H9 (cell line): ENCODE data around the gene LAIR2. TPM values are rescaled to one million over a fixed set of nuclear protein-coding genes. Genes with fewer than 3 reads are reported as not detected.

Experiments used
- DNase-seq: peaks from one replicate; pipeline ENCODE4 v3.0.0-alpha.2; 2017
- H2AFZ ChIP-seq: one replicate; pipeline ENCODE4 v1.6.1; 2013; ENCODE audit warnings: mild to moderate bottlenecking, low read length, control low read depth, moderate library complexity
- H2AK5ac ChIP-seq: 2 replicates; pipeline ENCODE4 v1.6.1; 2013; ENCODE audit warnings: low read length, control low read depth, mixed read lengths; ENCODE audit not compliant: insufficient read length
- H2BK120ac ChIP-seq: one replicate; pipeline ENCODE4 v1.6.1; 2013; ENCODE audit warnings: low read depth, mild to moderate bottlenecking, low read length, control low read depth, inconsistent platforms; ENCODE audit not compliant: poor library complexity, severe bottlenecking
- H2BK12ac ChIP-seq: 2 replicates; pipeline ENCODE4 v1.6.1; 2013; ENCODE audit warnings: low read length, control low read depth, mixed read lengths, low read depth; ENCODE audit not compliant: insufficient read length
- H2BK15ac ChIP-seq: 2 replicates; pipeline ENCODE4 v1.6.1; 2013; ENCODE audit warnings: low read depth, low read length, control low read depth
- H2BK20ac ChIP-seq: one replicate; pipeline ENCODE4 v1.6.1; 2013; ENCODE audit warnings: low read depth, mild to moderate bottlenecking, low read length, control low read depth, inconsistent platforms; ENCODE audit not compliant: poor library complexity, severe bottlenecking
- H2BK5ac ChIP-seq: 2 replicates; pipeline ENCODE4 v1.6.1; 2013; ENCODE audit warnings: low read length, control low read depth, mixed read lengths; ENCODE audit not compliant: insufficient read length
- H3K14ac ChIP-seq: 2 replicates; pipeline ENCODE4 v1.6.1; 2013; ENCODE audit warnings: low read length, control low read depth; ENCODE audit not compliant: insufficient read depth
- H3K18ac ChIP-seq: 2 replicates; pipeline ENCODE4 v1.6.1; 2013; ENCODE audit warnings: low read depth, mild to moderate bottlenecking, mixed read lengths, low read length, control low read depth; ENCODE audit not compliant: insufficient read length
- H3K23ac ChIP-seq: 2 replicates; pipeline ENCODE4 v1.6.1; 2013; ENCODE audit warnings: low read length, control low read depth, mixed read lengths, low read depth; ENCODE audit not compliant: insufficient read length
- H3K23me2 ChIP-seq: 2 replicates; pipeline ENCODE4 v1.6.1; 2013; ENCODE audit warnings: low read depth, mild to moderate bottlenecking, mixed read lengths, low read length, control low read depth; ENCODE audit not compliant: insufficient read length, poor library complexity, severe bottlenecking
- H3K27ac ChIP-seq: 2 replicates; pipeline ENCODE4 v1.5.1; 2013; ENCODE audit warnings: low read length, control low read depth, mixed read lengths, low read depth; ENCODE audit not compliant: insufficient read length
- H3K27me3 ChIP-seq: 2 replicates; pipeline ENCODE4 v1.6.1; 2013; ENCODE audit warnings: low read length, control low read depth, inconsistent platforms; ENCODE audit not compliant: insufficient read depth
- H3K4ac ChIP-seq: 2 replicates; pipeline ENCODE4 v1.6.1; 2013; ENCODE audit warnings: low read depth, mild to moderate bottlenecking, control low read depth, inconsistent platforms, low read length, moderate library complexity
- H3K4me1 ChIP-seq: 2 replicates; pipeline ENCODE4 v1.6.1; 2013; ENCODE audit warnings: low read length, control low read depth, inconsistent platforms; ENCODE audit not compliant: insufficient read depth
- H3K4me2 ChIP-seq: 2 replicates; pipeline ENCODE4 v1.6.1; 2013; ENCODE audit warnings: low read length, control low read depth, mixed read lengths; ENCODE audit not compliant: insufficient read length, insufficient read depth
- H3K56ac ChIP-seq: 2 replicates; pipeline ENCODE4 v1.6.1; 2013; ENCODE audit warnings: low read depth, mild to moderate bottlenecking, mixed read lengths, low read length, control low read depth; ENCODE audit not compliant: insufficient read length
- H3K79me1 ChIP-seq: 2 replicates; pipeline ENCODE4 v1.6.1; 2013; ENCODE audit warnings: low read depth, mild to moderate bottlenecking, moderate library complexity, low read length, control low read depth, inconsistent platforms; ENCODE audit not compliant: insufficient read depth, poor library complexity, severe bottlenecking
- H3K79me2 ChIP-seq: 2 replicates; pipeline ENCODE4 v1.6.1; 2013; ENCODE audit warnings: low read length, control low read depth, inconsistent platforms; ENCODE audit not compliant: insufficient read depth
- H3K9ac ChIP-seq: 2 replicates; pipeline ENCODE4 v1.6.1; 2013; ENCODE audit warnings: low read length, control low read depth, mixed read lengths; ENCODE audit not compliant: insufficient read length; ENCODE audit errors: extremely low read depth
- H3K9me3 ChIP-seq: one replicate; pipeline ENCODE4 v1.6.1; 2013; ENCODE audit warnings: low read depth, low read length, inconsistent platforms; ENCODE audit not compliant: control insufficient read depth
- H3T11ph ChIP-seq: one replicate; pipeline ENCODE4 v1.6.1; 2013; ENCODE audit warnings: mild to moderate bottlenecking, low read length, control low read depth, inconsistent platforms
- H4K20me1 ChIP-seq: one replicate; pipeline ENCODE4 v1.6.1; 2013; ENCODE audit not compliant: control insufficient read depth, insufficient read length, insufficient read depth
- H4K5ac ChIP-seq: 2 replicates; pipeline ENCODE4 v1.6.1; 2013; ENCODE audit warnings: low read depth, mild to moderate bottlenecking, mixed read lengths, low read length, control low read depth; ENCODE audit not compliant: insufficient read length
- H4K8ac ChIP-seq: replicated peaks from 2 replicates; pipeline ENCODE4 v1.6.1; 2013; ENCODE audit warnings: low read length, control low read depth, mixed read lengths, low read depth; ENCODE audit not compliant: insufficient read length
- H4K91ac ChIP-seq: 2 replicates; pipeline ENCODE4 v1.6.1; 2013; ENCODE audit warnings: low read depth, mild to moderate bottlenecking, moderate library complexity, mixed read lengths, low read length, control low read depth; ENCODE audit not compliant: insufficient read length
- H3K27ac Mint-ChIP-seq, 3 experiments: 2 replicates in 2 of 3; 3 replicates in 1 of 3; pipeline ENCODE4 v1.8.0; 2020 to 2021; ENCODE audit warnings: mixed read lengths in 3 of 3, mild to moderate bottlenecking in 1 of 3, moderate library complexity in 1 of 3
- H3K27me3 Mint-ChIP-seq: 2 replicates; pipeline ENCODE4 v1.8.0; 2021; ENCODE audit warnings: low read depth, mild to moderate bottlenecking, moderate library complexity, mixed read lengths
- H3K36me3 Mint-ChIP-seq, 3 experiments: 2 replicates in 2 of 3; 3 replicates in 1 of 3; pipeline ENCODE4 v1.8.0; 2020 to 2021; ENCODE audit warnings: low read depth in 3 of 3, mixed read lengths in 3 of 3; ENCODE audit not compliant: insufficient read depth in 1 of 3
- H3K4me1 Mint-ChIP-seq, 2 experiments: 2 replicates each; pipeline ENCODE4 v1.8.0; 2020; ENCODE audit warnings: mixed read lengths in 2 of 2
- H3K4me3 Mint-ChIP-seq, 2 experiments: 2 replicates in 1 of 2; 3 replicates in 1 of 2; pipeline ENCODE4 v1.8.0; 2020 to 2021; ENCODE audit warnings: mild to moderate bottlenecking in 2 of 2, mixed read lengths in 2 of 2, moderate library complexity in 1 of 2
- H3K9me3 Mint-ChIP-seq, 2 experiments: 2 replicates in 1 of 2; 3 replicates in 1 of 2; pipeline ENCODE4 v1.8.0; 2020; ENCODE audit warnings: mild to moderate bottlenecking in 2 of 2, mixed read lengths in 2 of 2, moderate library complexity in 1 of 2
- WGBS: extraction: QIAGEN DNeasy Blood & Tissue Kit; methylation state at CpG from one replicate; pipeline ENCODE4 v1.1.7; 2013; ENCODE audit warnings: missing lambda C conversion rate, low lambda C conversion rate, mixed read lengths; ENCODE audit not compliant: insufficient read length; ENCODE audit errors: extremely low coverage; 5-methylcytosine and 5-hydroxymethylcytosine counted together
- total RNA-seq: library from RNA; stranded (reverse); gene quantifications from 2 replicates; pipeline ENCODE4 v1.2.1, GENCODE V29; 2021
- TF ChIP-seq, protein P1 (sequence below): fragments of 200-600 bp; sonication (generic); conservative IDR thresholded peaks from 3 replicates; pipeline ENCODE4 v1.8.0; 2021; ENCODE audit warnings: antibody characterized with exemption, mild to moderate bottlenecking

Gene LAIR2
- total RNA-seq, 1 experiment from 2014 or later: not detected

DNA sequence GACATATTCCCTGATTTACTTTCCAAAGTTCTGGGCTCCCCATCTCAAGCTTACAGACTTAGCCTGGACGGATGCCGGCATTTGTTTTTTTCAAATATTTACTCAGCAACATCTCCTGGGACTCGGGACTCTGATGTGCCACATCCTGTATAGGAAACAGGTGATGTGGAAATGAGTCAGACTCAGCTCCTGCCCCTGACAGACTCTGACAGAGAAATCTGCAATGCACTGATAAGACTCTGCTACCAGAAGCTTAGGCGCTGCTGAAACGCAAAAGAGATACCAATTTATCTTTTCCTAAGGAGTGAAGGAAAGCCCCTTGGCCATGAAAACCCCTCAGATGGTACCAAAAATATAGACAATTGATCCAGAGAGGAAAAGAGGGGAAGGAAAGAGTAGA is 16.2 kb downstream of the LAIR2 start:
- H3K9me3 Mint-ChIP-seq: peaks cover 94 to 98% of the 10 kb centered on the region in 2 experiments
- no CpG with 5 or more reads among the region's 5 CpGs for WGBS

More for the DNA sequence above, 16.2 kb downstream of the LAIR2 start:
- H3K18ac ChIP-seq: no peak overlapping the region
- no peak overlapping the region for H2AK5ac ChIP-seq
- no peak overlapping the region for H3K4ac ChIP-seq
- H3T11ph ChIP-seq: no peak overlapping the region
- H3K4me2 ChIP-seq: no peak overlapping the region
- H3K27ac ChIP-seq: no peak overlapping the region
- H2BK5ac ChIP-seq: no peak overlapping the region
- H3K23ac ChIP-seq: no peak overlapping the region
- no peaks in the 10 kb centered on the region for H3K79me1 ChIP-seq
- H4K91ac ChIP-seq: no peak overlapping the region
- TF ChIP-seq, protein P1, sequence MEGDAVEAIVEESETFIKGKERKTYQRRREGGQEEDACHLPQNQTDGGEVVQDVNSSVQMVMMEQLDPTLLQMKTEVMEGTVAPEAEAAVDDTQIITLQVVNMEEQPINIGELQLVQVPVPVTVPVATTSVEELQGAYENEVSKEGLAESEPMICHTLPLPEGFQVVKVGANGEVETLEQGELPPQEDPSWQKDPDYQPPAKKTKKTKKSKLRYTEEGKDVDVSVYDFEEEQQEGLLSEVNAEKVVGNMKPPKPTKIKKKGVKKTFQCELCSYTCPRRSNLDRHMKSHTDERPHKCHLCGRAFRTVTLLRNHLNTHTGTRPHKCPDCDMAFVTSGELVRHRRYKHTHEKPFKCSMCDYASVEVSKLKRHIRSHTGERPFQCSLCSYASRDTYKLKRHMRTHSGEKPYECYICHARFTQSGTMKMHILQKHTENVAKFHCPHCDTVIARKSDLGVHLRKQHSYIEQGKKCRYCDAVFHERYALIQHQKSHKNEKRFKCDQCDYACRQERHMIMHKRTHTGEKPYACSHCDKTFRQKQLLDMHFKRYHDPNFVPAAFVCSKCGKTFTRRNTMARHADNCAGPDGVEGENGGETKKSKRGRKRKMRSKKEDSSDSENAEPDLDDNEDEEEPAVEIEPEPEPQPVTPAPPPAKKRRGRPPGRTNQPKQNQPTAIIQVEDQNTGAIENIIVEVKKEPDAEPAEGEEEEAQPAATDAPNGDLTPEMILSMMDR: no peak
- H3K4me3 Mint-ChIP-seq: no peak overlapping the region; a peak in 1 of 5 replicates
- H2BK12ac ChIP-seq: no peak overlapping the region
- no peaks in the 10 kb centered on the region for H3K23me2 ChIP-seq
- no peak overlapping the region for H2AFZ ChIP-seq
- peaks cover 6 to 49% (median 19%) of the 10 kb centered on the region in 3 experiments; a peak in 6 of 7 replicates for H3K36me3 Mint-ChIP-seq
- DNase-seq: no peak
- H3K4me1 ChIP-seq: no peaks in the 10 kb centered on the region
- H4K5ac ChIP-seq: no peak overlapping the region
- no peak overlapping the region for H2BK20ac ChIP-seq
- H2BK120ac ChIP-seq: no peak overlapping the region
- H3K4me1 Mint-ChIP-seq: no peaks in the 10 kb centered on the region
- no peak overlapping the region for H3K27ac Mint-ChIP-seq
- peaks cover 6% of the 10 kb centered on the region for H3K27me3 Mint-ChIP-seq
- no peak overlapping the region for H2BK15ac ChIP-seq
- H4K8ac ChIP-seq: no peak overlapping the region
- H3K27me3 ChIP-seq: no peaks in the 10 kb centered on the region
- no peak overlapping the region for H3K9ac ChIP-seq
- peaks cover 75% of the 10 kb centered on the region for H3K9me3 ChIP-seq
- no peaks in the 10 kb centered on the region for H4K20me1 ChIP-seq
- H3K56ac ChIP-seq: no peak overlapping the region
- H3K14ac ChIP-seq: no peak overlapping the region
- H3K79me2 ChIP-seq: no peaks in the 10 kb centered on the region
